HepG2 (cell line): ENCODE data around the gene USE1. TPM values are rescaled to one million over a fixed set of nuclear protein-coding genes. Genes with fewer than 3 reads are reported as not detected.
A peak's percentile ranks its signal among the peaks of the same experiment; 100 is the strongest.

ENCODE experiments used
- ATAC-seq: fragments of 200-7000 bp; cut with Tn5 transposase; 3 replicates; pipeline ENCODE4 v1.9.1; 2020; ENCODE audit warnings: mild to moderate bottlenecking, moderate library complexity
- BruUV-seq: library from RNA; stranded (reverse); fragments of 400-500 nt; replicated peaks from 2 replicates; lab custom pipeline; 2021; lab: Mats Ljungman, UMichigan
- CTCF ChIA-PET: fragments of 300-600 bp; formaldehyde crosslinking; extraction: SDS; loops from one replicate; lab custom pipeline; 2021; ENCODE audit warnings: low total read pairs, inconsistent platforms, low intra/inter-chr PET ratio; lab: Yijun Ruan, JAX
- POLR2A ChIA-PET: fragments of 350-600 bp; sonication (Branson Sonifier 250); formaldehyde crosslinking; loops from one replicate; lab custom pipeline; 2020; ENCODE audit warnings: antibody characterized with exemption, inconsistent platforms; lab: Yijun Ruan, JAX
- DNase-seq: peaks from one replicate; pipeline ENCODE4 v3.0.0-alpha.2; 2015; ENCODE audit warnings: low spot score
- FAIRE-seq: peaks from 3 replicates; lab custom pipeline; 2011; peaks lifted over from hg19 to GRCh38; lab: Jason Lieb, UNC
- H2AFZ ChIP-seq: one replicate; pipeline ENCODE4 v1.6.1; 2011; ENCODE audit warnings: low read length, inconsistent platforms
- H3K27ac ChIP-seq: fragments of 300-600 bp; 3 replicates; pipeline ENCODE4 v1.8.0; 2011; ENCODE audit warnings: mixed run types, mild to moderate bottlenecking, mixed read lengths, low read length, inconsistent platforms; ENCODE audit not compliant: insufficient read depth; ENCODE audit errors: extremely low read length
- H3K27me3 ChIP-seq, 2 experiments: fragments of 200-600 bp in 1 of 2; 2 replicates in 1 of 2; 3 replicates in 1 of 2; pipeline versions ENCODE4 v1.6.0 to v1.8.0; 2011; ENCODE audit warnings: low read length in 2 of 2, mild to moderate bottlenecking in 2 of 2, moderate library complexity in 2 of 2, inconsistent platforms in 1 of 2; ENCODE audit not compliant: insufficient read depth in 2 of 2, control insufficient read depth in 1 of 2
- H3K36me3 ChIP-seq, 2 experiments: fragments of 200-600 bp in 1 of 2; replicated peaks in 1 of 2; 2 replicates in 1 of 2; 3 replicates in 1 of 2; pipeline versions ENCODE4 v1.5.1 to v1.8.0; 2011; ENCODE audit warnings: low read length in 2 of 2, inconsistent platforms in 1 of 2; ENCODE audit not compliant: insufficient read depth in 2 of 2, control insufficient read depth in 1 of 2
- H3K4me1 ChIP-seq: 2 replicates; pipeline ENCODE4 v1.5.1; 2012; ENCODE audit warnings: low read length, inconsistent platforms; ENCODE audit not compliant: insufficient read depth
- H3K4me2 ChIP-seq: 2 replicates; pipeline ENCODE4 v1.6.0; 2011; ENCODE audit warnings: low read depth, low read length, inconsistent platforms
- H3K4me3 ChIP-seq, 3 experiments: fragments of 200-600 bp in 1 of 3; sonication (generic), shearing (Covaris generic) in 1 of 3; replicated peaks in 1 of 3; 2 replicates each; pipeline ENCODE4 v1.5.1; 2011 to 2016; ENCODE audit warnings: low read length in 3 of 3, inconsistent platforms in 2 of 3, low read depth in 2 of 3, mild to moderate bottlenecking in 2 of 3, control low read depth in 1 of 3, mixed read lengths in 1 of 3; ENCODE audit not compliant: insufficient read depth in 1 of 3
- H3K79me2 ChIP-seq: one replicate; pipeline ENCODE4 v1.6.1; 2011; ENCODE audit warnings: low read length, inconsistent platforms; ENCODE audit not compliant: insufficient read depth
- H3K9ac ChIP-seq: 2 replicates; pipeline ENCODE4 v1.6.0; 2011; ENCODE audit warnings: mild to moderate bottlenecking, low read depth, low read length, inconsistent platforms; ENCODE audit not compliant: insufficient read depth
- H3K9me3 ChIP-seq: 2 replicates; pipeline ENCODE4 v1.5.1; 2012; ENCODE audit warnings: mild to moderate bottlenecking, low read length
- H4K20me1 ChIP-seq: 2 replicates; pipeline ENCODE4 v1.6.0; 2011; ENCODE audit warnings: inconsistent platforms, mild to moderate bottlenecking, low read length, moderate library complexity; ENCODE audit not compliant: insufficient read depth
- DBP ChIP-seq: sonication (generic); formaldehyde crosslinking; IDR thresholded peaks from 2 replicates; pipeline ENCODE4 v1.4.0; 2020; ENCODE audit warnings: missing genetic modification reagents; ENCODE audit errors: not compliant biosample characterization
- DNMT1 ChIP-seq: sonication (generic); formaldehyde crosslinking; IDR thresholded peaks from 2 replicates; pipeline ENCODE4 v1.5.1; 2020; ENCODE audit warnings: mild to moderate bottlenecking, missing genetic modification reagents
- GATA4 ChIP-seq: sonication (generic); IDR thresholded peaks from 2 replicates; pipeline ENCODE4 v1.6.1; 2016; ENCODE audit warnings: antibody characterized with exemption, low read depth, borderline replicate concordance
- KDM5A ChIP-seq: fragments of 200-600 bp; sonication (generic); IDR thresholded peaks from 2 replicates; pipeline ENCODE4 v1.7.0; 2018; ENCODE audit warnings: antibody characterized with exemption, mild to moderate bottlenecking, low read length, borderline replicate concordance
- KLF6 ChIP-seq: IDR thresholded peaks from 2 replicates; pipeline ENCODE4 v1.8.0; 2016; ENCODE audit warnings: missing biosample characterization, missing genetic modification reagents
- NFYB ChIP-seq: sonication (generic); formaldehyde crosslinking; IDR thresholded peaks from 2 replicates; pipeline ENCODE4 v1.4.0; 2020; ENCODE audit warnings: missing genetic modification reagents
- PAX8 ChIP-seq: sonication (generic); formaldehyde crosslinking; IDR thresholded peaks from 2 replicates; pipeline ENCODE4 v1.8.0; 2022; ENCODE audit warnings: mild to moderate bottlenecking, missing genetic modification reagents, borderline replicate concordance
- RXRA ChIP-seq: sonication (generic); formaldehyde crosslinking; IDR thresholded peaks from 2 replicates; pipeline ENCODE4 v1.5.1; 2020; ENCODE audit warnings: missing genetic modification reagents
- SALL1 ChIP-seq: sonication (generic); formaldehyde crosslinking; IDR thresholded peaks from 2 replicates; pipeline ENCODE4 v1.8.0; 2022; ENCODE audit warnings: mild to moderate bottlenecking, missing genetic modification reagents
- TARDBP ChIP-seq: sonication (generic); formaldehyde crosslinking; IDR thresholded peaks from 2 replicates; pipeline ENCODE4 v1.8.0; 2022; ENCODE audit warnings: mild to moderate bottlenecking, missing genetic modification reagents
- ZBED4 ChIP-seq: sonication (generic); formaldehyde crosslinking; IDR thresholded peaks from 2 replicates; pipeline ENCODE4 v1.4.0; 2020; ENCODE audit warnings: missing genetic modification reagents, borderline replicate concordance
- ZNF256 ChIP-seq: sonication (generic); formaldehyde crosslinking; conservative IDR thresholded peaks from 2 replicates; pipeline ENCODE4 v1.4.0; 2020; ENCODE audit warnings: missing genetic modification reagents
- ZNF556 ChIP-seq: sonication (generic); formaldehyde crosslinking; IDR thresholded peaks from 2 replicates; pipeline ENCODE4 v1.4.0; 2020; ENCODE audit warnings: mild to moderate bottlenecking, missing genetic modification reagents, borderline replicate concordance
- ZNF563 ChIP-seq: sonication (generic); formaldehyde crosslinking; IDR thresholded peaks from 2 replicates; pipeline ENCODE4 v1.8.0; 2022; ENCODE audit warnings: mild to moderate bottlenecking, moderate library complexity, missing genetic modification reagents
- ZNF703 ChIP-seq: sonication (generic); formaldehyde crosslinking; IDR thresholded peaks from 2 replicates; pipeline ENCODE4 v1.5.1; 2020; ENCODE audit warnings: missing genetic modification reagents, mild to moderate bottlenecking, moderate library complexity, borderline replicate concordance
- WGBS: methylation state at CpG from one replicate; pipeline ENCODE4 v1.1.6; 2017; ENCODE audit warnings: low lambda C conversion rate; 5-methylcytosine and 5-hydroxymethylcytosine counted together
- in situ Hi-C: cut with HindIII; loops from 2 replicates; pipeline ENCODE4 v1.10.0; 2017; ENCODE audit warnings: low pct_unique_long_range_greater_than_20kb; ENCODE audit not compliant: extremely low pct_ligation_motif_present
- intact Hi-C: fragments of 100-400 bp; cut with micrococcal nuclease; formaldehyde crosslinking; loops from one replicate; pipeline ENCODE4 v1.10.0; 2022; ENCODE audit not compliant: unreplicated experiment
- polyA plus RNA-seq, 8 experiments: library from polyadenylated mRNA; depleted of rRNA in 3 of 8; stranded (reverse) in 7 of 8; unstranded in 1 of 8; fragments of >200 nt; fragmentation: Illumina TruSeq in 4 of 8; extraction: Trizol in 4 of 8; gene quantifications; 2 replicates each; pipeline versions ENCODE4 v1.2.1 to v1.2.3, GENCODE V29; 2011 to 2016; ENCODE audit warnings: low read depth in 4 of 8, missing spikeins in 1 of 8, mixed read lengths in 1 of 8; ENCODE audit not compliant: insufficient read depth in 1 of 8
- total RNA-seq, 5 experiments: library from RNA; depleted of rRNA; stranded (reverse); fragments of >200 nt; fragmentation: Illumina TruSeq; extraction: Trizol; gene quantifications; 2 replicates each; pipeline ENCODE4 v1.2.3, GENCODE V29; 2016; ENCODE audit warnings: low read depth in 1 of 5

USE1 gene
- total and polyA plus RNA-seq, 2 of the 13 experiments (the other 11 are each of a cell fraction or from before 2014, with no cell fraction given) = 9.9 to 17.6 TPM

- 10% methylated on average over 2 of the region's 90 CpGs for WGBS
- ChIA-PET POLR2A (interaction anchor here (0.7 to 8.5 kb wide), 21 partner anchors 9 to 150 kb away, joined by 3 to 178 read pairs (median 4); partner anchors contain the start of genes ABHD8, BABAM1, DDA1 and MRPL34), CTCF (interaction anchor here (0.6 to 1.2 kb wide), 2 partner anchors 35 to 129 kb away, joined by 3 to 4 read pairs; no protein-coding TSS in a partner anchor)
- FAIRE-seq (peak; percentile 89), ATAC-seq (peak; percentile 92), DNase-seq (peak; percentile 95)
- in situ Hi-C loops = no loop called here
- peak within 1 kb of the TSS; percentile 90 for H3K9ac ChIP-seq
- no peaks in the 10 kb centered on the region for H4K20me1 ChIP-seq
- peak within 1 kb of the TSS; percentile 68 to 80 (median 79) for H3K4me3 ChIP-seq
- no peak within 1 kb of the TSS for H2AFZ ChIP-seq
- H3K4me1 ChIP-seq = peaks cover 23% of the 10 kb centered on the region
- intact Hi-C loops = loop anchor here (2.0 to 5.0 kb wide), 2 partner anchors 21 to 41 kb away; partner anchors contain the start of gene BABAM1
- BruUV-seq = no TSS peak
- peak within 1 kb of the TSS; percentile 77 for H3K4me2 ChIP-seq
- H3K36me3 ChIP-seq = peaks cover 3 to 8% of the 10 kb centered on the region in 2 experiments; a peak in 3 of 5 replicates
- H3K27ac ChIP-seq = peak within 1 kb of the TSS; percentile 94
- peaks cover 13% of the 10 kb centered on the region for H3K79me2 ChIP-seq
- H3K27me3 ChIP-seq = no peaks in the 10 kb centered on the region; a peak in 1 of 5 replicates
- no peaks in the 10 kb centered on the region for H3K9me3 ChIP-seq
- no peak for TF ChIP-seq ZNF256
- TF ChIP-seq ZNF556 = peak; percentile 23; the same call in 1 of the 2 replicates
- TF ChIP-seq KLF6 (CRISPR knock-in tag) = 0 out of 2 replicates have a peak, but pooled peaks have one; percentile 26
- 0 out of 2 replicates have a peak, but pooled peaks have one; percentile 61 for TF ChIP-seq ZNF703 (CRISPR knock-in tag)
- TF ChIP-seq ZBED4 (CRISPR knock-in tag) = peak; percentile 65
- 0 out of 2 replicates have a peak, but pooled peaks have one; percentile 74 for TF ChIP-seq DNMT1
- TF ChIP-seq RXRA (CRISPR knock-in tag) = peak; percentile 82
- peak; percentile 52; the same call in 1 of the 2 replicates for TF ChIP-seq KDM5A
- TF ChIP-seq GATA4 = peak; percentile 51; the same call in 1 of the 2 replicates
- peak; percentile 47; the same call in 1 of the 2 replicates for TF ChIP-seq TARDBP (CRISPR knock-in tag)
- TF ChIP-seq PAX8 (CRISPR knock-in tag) = no peak
- peak; percentile 48; the same call in 1 of the 2 replicates for TF ChIP-seq ZNF563 (CRISPR knock-in tag)
- TF ChIP-seq NFYB (CRISPR knock-in tag) = peak; percentile 72
- peak; percentile 89 for TF ChIP-seq SALL1 (CRISPR knock-in tag)
- TF ChIP-seq DBP (CRISPR knock-in tag) = peak; percentile 66
These were observed 11.1 kb downstream of the USE1 start, which contains the start of gene OCEL1 for GRCh38 chr19:17226002-17226933. Gene OCEL1 (plus strand): TSS chr19:17226226. CDS start chr19:17226248, 22 bp downstream.
